Measurements from ENCODE around the gene NAP1L4. TPM values are rescaled to one million over a fixed set of nuclear protein-coding genes. Genes with fewer than 3 reads are reported as not detected.

NAP1L4 gene
- polyA plus RNA-seq, 1 donor from 2014 or later, result 89.0 TPM

GRCh38 chr11:2933375-2934020 lies 58.6 kb downstream of the NAP1L4 start:
- H3K4me3 Mint-ChIP-seq, result no peak overlapping the region
- peaks cover 4 to 7% (median 6%) of the 10 kb centered on the region in 3 donors for H3K4me1 Mint-ChIP-seq
- peaks cover 4% of the 10 kb centered on the region for H3K36me3 Mint-ChIP-seq
- peak overlapping the region in 1 of 3 donors; percentile 73 for H3K27ac Mint-ChIP-seq
- peaks cover 0 to 6% (median 6%) of the 10 kb centered on the region in 3 donors for H3K9me3 Mint-ChIP-seq
- peaks cover 9% of the 10 kb centered on the region for H3K27me3 Mint-ChIP-seq

- H3K9me3 Mint-ChIP-seq, result peaks cover 0 to 6% (median 5%) of the 10 kb centered on the region in 3 donors
- no peak overlapping the region for H3K4me3 Mint-ChIP-seq
These were observed 59.3 kb downstream of the NAP1L4 start for GRCh38 chr11:2932850-2933251.

GRCh38 chr11:2931771-2932738 lies 60.1 kb downstream of the NAP1L4 start:
- H3K27me3 Mint-ChIP-seq, result peaks cover 21% of the 10 kb centered on the region
- H3K9me3 Mint-ChIP-seq, result no peaks in the 10 kb centered on the region
- H3K4me1 Mint-ChIP-seq, result peaks cover 9 to 10% (median 9%) of the 10 kb centered on the region in 3 donors
- H3K4me3 Mint-ChIP-seq, result no peak overlapping the region
- no peak overlapping the region for H3K27ac Mint-ChIP-seq
- no peaks in the 10 kb centered on the region for H3K36me3 Mint-ChIP-seq

More at GRCh38 chr11:2932850-2933251, 59.3 kb downstream of the NAP1L4 start:
- peaks cover 9 to 10% (median 9%) of the 10 kb centered on the region in 3 donors for H3K4me1 Mint-ChIP-seq
- peaks cover 4% of the 10 kb centered on the region for H3K36me3 Mint-ChIP-seq
- H3K27me3 Mint-ChIP-seq, result peaks cover 16% of the 10 kb centered on the region
- H3K27ac Mint-ChIP-seq, result no peak overlapping the region

- Mint-ChIP-seq H3K27me3 (peaks cover 26% of the 10 kb centered on the region), H3K36me3 (no peaks in the 10 kb centered on the region), H3K27ac (no peak overlapping the region), H3K4me1 (peaks cover 9 to 10% (median 9%) of the 10 kb centered on the region in 3 donors), H3K9me3 (no peaks in the 10 kb centered on the region), H3K4me3 (no peak overlapping the region)
These were observed 60.7 kb downstream of the NAP1L4 start for GRCh38 chr11:2931420-2931746.

GRCh38 chr11:2930704-2931419 lies 61.3 kb downstream of the NAP1L4 start:
- peaks cover 9 to 10% (median 10%) of the 10 kb centered on the region in 3 donors for H3K4me1 Mint-ChIP-seq
- H3K9me3 Mint-ChIP-seq, result no peaks in the 10 kb centered on the region
- H3K4me3 Mint-ChIP-seq, result peak overlapping the region; percentile 27 to 93 (median 82)
- H3K27ac Mint-ChIP-seq, result peak overlapping the region in 1 of 3 donors; percentile 25
- no peaks in the 10 kb centered on the region for H3K36me3 Mint-ChIP-seq
- H3K27me3 Mint-ChIP-seq, result peaks cover 28% of the 10 kb centered on the region

- H3K36me3 Mint-ChIP-seq, result no peaks in the 10 kb centered on the region
- H3K27me3 Mint-ChIP-seq, result peaks cover 28% of the 10 kb centered on the region
- H3K4me1 Mint-ChIP-seq, result peaks cover 9 to 10% (median 10%) of the 10 kb centered on the region in 3 donors
- no peaks in the 10 kb centered on the region for H3K9me3 Mint-ChIP-seq
- H3K27ac Mint-ChIP-seq, result peak overlapping the region in 1 of 3 donors; percentile 25
- peak overlapping the region; percentile 27 to 93 (median 85) for H3K4me3 Mint-ChIP-seq
These were observed 62.0 kb downstream of the NAP1L4 start for GRCh38 chr11:2929950-2930703.

GRCh38 chr11:2929531-2929949 lies 62.6 kb downstream of the NAP1L4 start:
- Mint-ChIP-seq H3K27me3 (peaks cover 28% of the 10 kb centered on the region), H3K4me3 (peak overlapping the region; percentile 27 to 92 (median 85)), H3K9me3 (no peaks in the 10 kb centered on the region), H3K4me1 (peaks cover 9 to 10% (median 10%) of the 10 kb centered on the region in 3 donors), H3K27ac (no peak overlapping the region), H3K36me3 (no peaks in the 10 kb centered on the region)

GRCh38 chr11:2928605-2929530 lies 63.3 kb downstream of the NAP1L4 start, which contains the start of gene PHLDA2:
TSS of gene PHLDA2 (minus strand) at chr11:2929420. CDS start at chr11:2929364, 56 bp downstream.
- H3K36me3 Mint-ChIP-seq, result no peaks in the 10 kb centered on the region
- H3K4me3 Mint-ChIP-seq, result peak within 1 kb of the TSS; percentile 69 to 93 (median 87)
- no peaks in the 10 kb centered on the region for H3K9me3 Mint-ChIP-seq
- H3K27ac Mint-ChIP-seq, result peak within 1 kb of the TSS in 2 of 3 donors; percentile 25 to 65
- H3K4me1 Mint-ChIP-seq, result peaks cover 9 to 10% (median 10%) of the 10 kb centered on the region in 3 donors
- H3K27me3 Mint-ChIP-seq, result peaks cover 28% of the 10 kb centered on the region

GRCh38 chr11:2927851-2928604 lies 64.1 kb downstream of the NAP1L4 start:
- Mint-ChIP-seq H3K4me1 (peaks cover 9 to 10% (median 10%) of the 10 kb centered on the region in 3 donors), H3K27ac (no peak overlapping the region), H3K27me3 (peaks cover 28% of the 10 kb centered on the region), H3K9me3 (no peaks in the 10 kb centered on the region), H3K4me3 (peak overlapping the region; percentile 52 to 86 (median 78)), H3K36me3 (no peaks in the 10 kb centered on the region)

GRCh38 chr11:2927121-2927800 lies 64.9 kb downstream of the NAP1L4 start:
- Mint-ChIP-seq H3K27me3 (peaks cover 28% of the 10 kb centered on the region), H3K27ac (no peak overlapping the region), H3K4me1 (peaks cover 9 to 10% (median 10%) of the 10 kb centered on the region in 3 donors), H3K36me3 (no peaks in the 10 kb centered on the region), H3K4me3 (peak overlapping the region in 1 of 4 donors; percentile 69), H3K9me3 (no peaks in the 10 kb centered on the region)

GRCh38 chr11:2926611-2927051 lies 65.5 kb downstream of the NAP1L4 start:
- Mint-ChIP-seq H3K4me1 (peaks cover 9 to 10% (median 10%) of the 10 kb centered on the region in 3 donors), H3K27ac (no peak overlapping the region), H3K27me3 (peaks cover 28% of the 10 kb centered on the region), H3K9me3 (no peaks in the 10 kb centered on the region), H3K36me3 (no peaks in the 10 kb centered on the region), H3K4me3 (no peak overlapping the region)
